GM12873 (cell line): ENCODE data around the gene SSUH2.

Experiments
- CTCF ChIP-seq: IDR thresholded peaks from 2 replicates; pipeline ENCODE4 v1.5.1; 2012; ENCODE audit warnings: low read depth, mild to moderate bottlenecking, moderate library complexity, low read length, control low read depth; ENCODE audit not compliant: insufficient read depth; ENCODE audit errors: missing control alignments

The SSUH2 gene

GRCh38 chr3:8604006-8604405 is 40.6 kb downstream of the SSUH2 start:
- no peak for TF ChIP-seq CTCF

- no peak for TF ChIP-seq CTCF
These were observed 41.4 kb downstream of the SSUH2 start for GRCh38 chr3:8603115-8603710.

GRCh38 chr3:8600457-8600856 is 44.1 kb downstream of the SSUH2 start:
- TF ChIP-seq CTCF = no peak

- TF ChIP-seq CTCF = no peak
These were observed 45.5 kb downstream of the SSUH2 start for GRCh38 chr3:8599146-8599545.

GRCh38 chr3:8597219-8597853 is 47.3 kb downstream of the SSUH2 start:
- no peak for TF ChIP-seq CTCF

GRCh38 chr3:8596321-8597218 is 48.0 kb downstream of the SSUH2 start:
- no peak for TF ChIP-seq CTCF

DNA sequence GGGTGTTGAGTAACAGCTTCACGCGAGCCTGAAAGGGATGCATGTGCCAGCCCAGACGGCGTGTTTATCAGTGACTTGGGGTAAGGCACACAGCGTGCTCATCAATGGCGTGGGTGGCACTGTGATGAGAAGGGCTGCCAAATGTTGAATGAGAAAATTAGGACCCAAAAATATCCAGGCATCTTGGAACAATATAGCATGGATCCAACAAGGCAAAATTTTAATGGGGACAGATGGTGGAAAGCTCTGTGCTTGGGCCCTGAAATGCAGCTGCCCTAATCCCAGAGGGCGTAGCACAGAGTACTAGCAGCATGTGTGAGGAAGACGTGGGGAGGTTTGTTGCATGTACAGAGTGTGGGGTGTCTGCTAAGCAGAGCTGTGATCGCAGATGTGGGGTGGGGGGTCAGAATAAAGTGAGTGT is 48.9 kb downstream of the SSUH2 start:
- TF ChIP-seq CTCF = no peak
